ENCODE measurements around the gene METRNL.
"Not testable (repeated sequence)": the region's sequence is repeated elsewhere in the genome, so short reads cannot be mapped to it uniquely, and the experiment has no call there.

Gene METRNL

DNA sequence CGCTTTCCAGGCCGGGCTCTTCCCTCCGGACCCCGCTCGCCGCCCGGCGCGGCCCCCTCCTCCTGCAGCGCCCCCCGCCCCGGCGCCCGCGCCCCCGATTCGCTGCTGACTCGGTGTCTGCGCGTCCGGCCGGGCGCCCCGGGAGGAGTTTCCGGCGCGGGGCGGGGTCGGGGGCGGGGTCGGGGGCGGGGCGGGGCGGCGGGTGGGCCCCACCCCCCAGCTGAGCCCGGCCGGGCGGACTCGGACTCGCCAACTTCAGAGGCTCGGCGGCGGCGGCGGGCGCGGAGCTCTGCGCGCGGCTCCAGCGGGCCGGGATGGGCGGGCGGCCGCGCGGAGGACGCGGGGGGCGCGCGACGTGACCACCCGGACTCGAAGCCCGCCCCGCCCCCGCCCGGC is at the start of gene METRNL:
TSS of gene METRNL (plus strand) at position 258 of the 396 bp plus-strand sequence. CDS start 207 bp downstream, outside the sequence.
- FAIRE-seq (no peak), DNase-seq (ENCODE audit: extremely low spot score, insufficient read length, low read depth) (peak; percentile 93)

DNA sequence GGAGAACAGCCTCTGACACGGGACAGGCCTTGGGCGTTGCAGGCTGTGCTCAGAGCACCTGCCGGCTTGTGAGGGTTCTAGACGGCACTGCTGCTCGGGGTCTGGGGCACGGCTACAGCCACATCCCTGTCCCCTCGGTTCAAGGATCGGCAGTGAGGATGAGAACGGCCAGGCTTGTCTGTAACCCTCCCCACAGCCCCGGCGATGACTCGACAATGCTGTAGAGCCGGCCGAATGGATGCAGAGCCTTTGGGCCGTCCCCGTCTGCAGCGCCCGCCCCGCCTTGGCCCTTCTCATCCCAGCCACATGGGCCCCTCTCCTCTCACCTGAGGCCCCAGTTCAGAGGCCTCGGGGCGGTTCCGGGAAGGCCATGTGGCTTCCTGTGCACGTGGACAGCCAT is 49.0 kb upstream of the METRNL start:
- FAIRE-seq (no peak), DNase-seq (ENCODE audit: extremely low spot score, insufficient read length, low read depth) (no peak)

DNA sequence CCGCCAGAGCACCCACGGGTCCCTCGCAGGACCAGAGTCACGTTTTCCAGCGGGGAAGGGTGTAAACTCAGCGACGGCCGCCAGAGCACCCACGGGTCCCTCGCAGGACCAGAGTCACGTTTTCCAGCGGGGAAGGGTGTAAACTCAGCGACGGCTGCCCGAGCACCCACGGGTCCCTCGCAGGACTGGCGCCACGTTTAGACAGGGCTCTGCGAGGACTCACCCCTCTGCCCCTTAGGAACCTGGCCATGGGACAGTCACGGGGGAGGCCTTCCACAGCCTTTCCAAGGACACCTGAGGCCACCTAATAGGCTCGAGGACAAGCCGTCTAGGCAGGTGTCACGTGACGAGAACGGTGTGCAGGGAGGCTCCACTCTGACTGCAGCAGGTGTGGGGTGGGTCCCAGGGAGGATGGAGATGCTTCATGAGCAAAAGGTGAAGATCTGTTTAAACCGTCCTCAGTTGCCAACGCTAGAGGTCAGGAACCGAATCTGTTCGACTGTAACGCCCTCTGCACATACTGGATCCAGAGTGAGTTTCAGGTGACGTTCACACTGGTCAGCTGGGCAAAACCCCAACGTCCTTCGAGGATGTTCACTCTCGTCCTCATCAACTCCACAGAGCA is 48.0 kb upstream of the METRNL start:
- FAIRE-seq = no peak
- no peak for DNase-seq (ENCODE audit: extremely low spot score, insufficient read length, low read depth)

- not testable (repeated sequence) for FAIRE-seq
These were observed 47.4 kb upstream of the METRNL start for GRCh38 chr17:83031946-83032451.

DNA sequence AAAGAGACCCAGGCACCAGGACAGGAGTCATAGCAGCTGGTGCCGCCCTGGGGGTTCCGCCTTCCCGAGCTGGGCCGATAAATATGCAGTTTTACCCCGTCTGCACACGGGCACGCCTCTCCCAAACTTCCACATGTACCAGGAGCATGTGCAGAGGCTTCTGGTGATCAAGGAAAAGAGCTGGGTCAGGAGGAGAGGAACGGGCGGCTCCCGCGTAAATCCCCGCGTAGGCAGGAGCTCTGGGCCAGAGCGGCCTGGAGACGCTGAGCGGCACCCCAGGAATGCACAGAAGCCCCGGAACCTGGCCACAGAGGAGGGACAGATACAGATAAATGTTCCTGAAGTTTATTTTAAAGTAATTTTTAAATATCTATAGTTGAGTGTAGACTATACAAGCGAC is 46.6 kb upstream of the METRNL start:
- no peak for FAIRE-seq
- no peak for DNase-seq (ENCODE audit: extremely low spot score, insufficient read length, low read depth)

More at GRCh38 chr17:83031946-83032451, 47.4 kb upstream of the METRNL start:
- not testable (repeated sequence) for DNase-seq (ENCODE audit: extremely low spot score, insufficient read length, low read depth)

GRCh38 chr17:83034525-83034924 is 44.9 kb upstream of the METRNL start:
- FAIRE-seq (no peak), DNase-seq (ENCODE audit: extremely low spot score, insufficient read length, low read depth) (no peak)

GRCh38 chr17:83035722-83036121 is 43.7 kb upstream of the METRNL start:
- DNase-seq (ENCODE audit: extremely low spot score, insufficient read length, low read depth) (no peak), FAIRE-seq (no peak)

GRCh38 chr17:83036193-83036592 is 43.2 kb upstream of the METRNL start:
- FAIRE-seq = no peak
- DNase-seq (ENCODE audit: extremely low spot score, insufficient read length, low read depth) = no peak

- FAIRE-seq = no peak
- DNase-seq (ENCODE audit: extremely low spot score, insufficient read length, low read depth) = no peak
These were observed 42.7 kb upstream of the METRNL start for GRCh38 chr17:83036666-83037065.

DNA sequence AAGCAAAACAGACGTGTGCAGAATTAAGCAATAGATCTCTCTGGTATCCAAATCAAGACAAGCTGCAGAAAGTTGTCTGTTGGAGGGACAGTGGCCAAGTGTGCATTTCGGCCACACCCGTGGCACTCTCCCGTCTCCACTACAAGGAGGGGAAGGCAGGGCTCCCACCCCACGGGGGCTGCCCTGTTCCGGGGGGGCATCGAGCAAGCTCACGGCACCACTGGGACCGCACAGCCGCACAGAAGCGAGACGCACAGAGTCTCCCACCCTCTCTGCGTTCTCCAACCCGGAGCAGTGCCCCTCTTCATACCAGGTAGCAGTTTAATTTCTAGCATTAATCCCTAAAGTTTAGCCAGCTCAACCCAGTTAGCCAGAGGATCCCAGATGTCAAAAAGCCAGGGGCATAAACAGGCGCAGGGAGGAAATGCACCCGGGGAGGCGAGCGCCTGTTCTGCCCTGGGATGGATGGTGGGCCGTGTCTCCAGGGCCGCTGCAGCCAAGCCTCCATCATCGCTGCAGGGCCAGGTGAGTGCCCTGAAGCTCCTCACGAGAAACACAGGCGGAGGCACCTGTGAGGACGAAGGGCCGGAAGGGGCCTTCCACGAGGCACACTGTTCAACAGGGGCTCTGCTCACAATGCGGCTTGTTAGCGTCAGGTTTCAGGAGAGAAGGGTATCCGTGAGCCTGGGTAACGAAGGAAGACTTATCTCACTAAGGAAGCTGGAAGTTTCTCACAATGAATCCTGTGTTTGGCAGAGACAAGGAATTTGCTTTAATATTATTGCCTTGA is 42.1 kb upstream of the METRNL start:
- no peak for FAIRE-seq
- no peak for DNase-seq (ENCODE audit: extremely low spot score, insufficient read length, low read depth)

DNA sequence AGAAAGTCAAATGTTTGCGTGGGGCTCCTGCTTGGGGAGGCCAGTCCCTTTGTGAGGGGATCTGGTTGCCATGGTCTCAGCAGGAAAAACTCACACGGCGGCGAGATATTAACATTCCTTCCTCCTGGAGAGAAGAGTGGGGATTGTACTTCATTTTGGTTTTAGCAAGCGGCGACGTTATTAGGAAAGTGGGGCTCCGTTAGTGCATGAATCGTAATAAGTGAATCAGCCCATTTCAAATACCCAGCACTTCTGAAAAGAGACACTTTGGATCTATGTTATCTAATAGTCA is 41.6 kb upstream of the METRNL start:
- DNase-seq (ENCODE audit: extremely low spot score, insufficient read length, low read depth) (no peak), FAIRE-seq (no peak)

DNA sequence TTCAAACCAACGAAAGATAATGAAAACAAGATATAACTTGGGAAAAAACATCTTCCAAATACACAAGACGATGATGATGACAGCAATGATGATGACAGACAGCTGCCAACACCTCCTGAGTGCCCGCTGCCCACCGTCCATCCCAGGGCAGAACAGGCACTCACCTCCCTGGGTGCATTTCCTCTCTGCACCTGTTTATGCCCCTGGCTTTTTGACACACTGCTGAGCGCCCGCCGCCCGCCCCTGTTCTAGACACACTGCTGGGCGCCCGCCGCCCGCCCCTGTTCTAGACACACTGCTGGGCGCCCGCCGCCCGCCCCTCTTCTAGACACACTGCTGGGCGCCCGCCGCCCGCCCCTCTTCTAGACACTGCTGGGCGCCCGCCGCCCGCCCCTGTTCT is 40.4 kb upstream of the METRNL start:
- DNase-seq (ENCODE audit: extremely low spot score, insufficient read length, low read depth); FAIRE-seq: not testable (repeated sequence)

GRCh38 chr17:83041305-83041704 is 38.1 kb upstream of the METRNL start:
- FAIRE-seq = no peak
- no peak for DNase-seq (ENCODE audit: extremely low spot score, insufficient read length, low read depth)

DNA sequence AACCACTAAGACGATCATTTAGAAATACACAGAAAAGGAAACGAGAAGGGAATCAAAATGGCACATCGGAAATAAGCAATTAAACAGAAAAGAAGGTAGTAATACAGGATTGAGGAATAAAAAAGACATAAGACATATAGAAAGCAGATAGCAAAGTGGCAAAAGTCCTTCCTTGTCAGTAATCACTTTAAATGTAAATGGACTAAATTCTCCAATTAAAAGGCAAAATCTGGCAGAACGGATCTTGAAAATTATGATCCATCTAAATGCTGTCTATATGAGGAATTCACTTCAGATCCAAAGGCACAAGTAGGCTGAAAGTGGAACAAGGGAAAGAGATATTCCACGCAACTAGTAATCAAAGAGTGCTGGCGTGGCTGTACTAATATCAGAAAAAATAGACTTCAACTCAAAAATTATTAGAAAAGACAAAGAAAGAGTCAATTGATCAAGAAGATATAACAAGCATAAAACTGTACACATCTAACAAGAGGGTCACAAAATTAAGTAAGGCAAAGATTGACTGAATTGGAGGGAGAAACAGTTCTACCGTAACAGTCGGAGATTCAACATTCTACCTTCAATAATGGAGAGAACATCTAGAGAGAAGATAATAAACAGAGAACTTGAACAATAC is 36.8 kb upstream of the METRNL start:
- FAIRE-seq (no peak), DNase-seq (ENCODE audit: extremely low spot score, insufficient read length, low read depth) (no peak)

GRCh38 chr17:83044479-83044878 is 34.9 kb upstream of the METRNL start:
- not testable (repeated sequence) for FAIRE-seq; DNase-seq (ENCODE audit: extremely low spot score, insufficient read length, low read depth)

DNA sequence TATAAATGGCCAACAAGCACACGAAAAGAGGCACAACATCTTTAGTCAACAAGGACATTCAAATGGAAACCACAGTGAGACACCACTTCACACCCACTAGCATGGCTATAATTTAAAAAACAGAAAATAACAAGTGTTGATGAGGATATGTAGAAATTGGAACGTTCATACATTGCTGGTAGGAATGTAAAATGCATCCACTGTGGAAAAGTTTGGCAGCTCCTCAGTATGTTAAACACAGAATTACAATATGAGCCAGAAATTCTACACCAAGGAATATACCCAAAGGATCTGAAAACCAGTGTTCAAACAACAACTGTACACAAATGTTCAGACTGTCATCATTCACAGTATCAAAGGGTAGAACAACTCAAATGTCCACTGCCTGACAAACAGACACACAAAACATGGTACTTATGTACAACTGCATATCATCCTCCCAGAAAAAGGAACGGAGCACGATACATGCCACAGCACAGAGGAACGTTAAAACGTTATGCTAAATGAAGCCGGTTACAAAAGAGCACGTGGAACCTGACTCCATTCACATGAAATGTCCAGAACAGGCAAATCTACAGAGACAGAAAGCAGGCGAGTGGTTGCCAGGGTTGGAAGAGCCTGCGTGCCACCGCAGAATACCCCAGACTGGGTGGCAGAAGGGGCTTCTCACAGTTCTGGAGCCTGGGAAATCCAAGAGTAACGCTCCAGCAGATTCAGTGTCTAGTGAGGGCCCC is 32.8 kb upstream of the METRNL start:
- no peak for DNase-seq (ENCODE audit: extremely low spot score, insufficient read length, low read depth)
- no peak for FAIRE-seq

DNA sequence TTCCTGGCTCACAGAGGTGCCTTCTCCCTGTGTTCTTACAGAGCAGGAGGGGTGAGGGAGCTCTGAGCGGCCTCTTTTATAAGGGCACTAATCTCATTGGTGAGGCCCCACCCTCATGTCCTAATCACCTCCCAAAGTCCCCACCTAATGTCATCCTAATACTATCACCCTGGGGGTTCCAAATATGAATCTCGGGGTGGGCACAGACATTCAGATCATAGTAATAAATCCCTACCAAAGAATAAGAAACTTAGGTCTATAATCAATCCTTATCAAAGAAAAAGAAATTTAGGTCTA is 32.3 kb upstream of the METRNL start:
- FAIRE-seq = no peak
- no peak for DNase-seq (ENCODE audit: extremely low spot score, insufficient read length, low read depth)

GRCh38 chr17:83047818-83048475 is 31.5 kb upstream of the METRNL start:
- not testable (repeated sequence) for DNase-seq (ENCODE audit: extremely low spot score, insufficient read length, low read depth); FAIRE-seq

DNA sequence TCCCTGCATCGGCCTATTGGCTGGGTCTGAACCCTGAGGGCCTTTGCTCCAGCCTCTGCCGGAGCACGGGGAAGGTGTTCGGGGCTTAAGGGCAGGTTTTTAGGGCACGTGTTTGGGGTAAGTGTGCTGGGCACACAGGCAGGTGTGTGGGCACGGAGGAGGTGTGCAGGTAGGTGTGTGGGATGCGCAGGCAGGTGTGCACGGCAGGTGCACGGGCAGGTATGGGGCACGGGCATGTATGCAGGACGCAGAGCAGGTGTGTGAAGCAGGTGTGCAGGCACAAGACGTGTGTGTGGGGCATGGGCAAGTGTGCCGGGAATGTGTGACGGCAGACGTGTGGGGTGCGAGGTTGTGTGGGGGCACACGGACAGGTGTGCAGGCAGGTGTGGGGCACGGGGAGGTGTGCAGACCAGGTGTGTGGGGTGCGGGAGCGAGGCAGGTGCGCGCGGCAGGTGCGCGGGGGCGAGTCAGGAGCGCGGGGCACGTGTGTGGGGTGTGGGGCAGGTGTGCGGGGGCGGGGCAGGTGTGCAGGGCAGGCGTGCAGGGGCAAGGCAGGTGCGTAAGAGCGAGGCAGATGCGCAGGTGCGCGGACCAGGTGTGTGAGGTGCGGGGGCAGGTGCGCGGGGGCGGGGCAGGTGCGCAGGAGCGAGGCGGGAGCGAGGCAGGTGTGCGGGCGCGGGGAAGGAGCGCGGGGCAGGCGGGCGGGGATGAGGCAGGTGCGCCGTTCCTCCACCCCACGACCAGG is 28.6 kb upstream of the METRNL start:
- no peak for DNase-seq (ENCODE audit: extremely low spot score, insufficient read length, low read depth)
- no peak for FAIRE-seq
